H1 (cell line): ENCODE data around the gene SVEP1. TPM values are rescaled to one million over a fixed set of nuclear protein-coding genes. Genes with fewer than 3 reads are reported as not detected.

Source experiments
- CTCF ChIA-PET: fragments of 300-600 bp; sonication (Branson Sonifier 250); formaldehyde crosslinking; loops from one replicate; lab custom pipeline; 2021; ENCODE audit not compliant: partially characterized antibody; lab: Charles Lee
- POLR2A ChIA-PET: fragments of 300-600 bp; sonication (Branson Sonifier 250); formaldehyde crosslinking; loops from one replicate; lab custom pipeline; 2021; ENCODE audit warnings: inconsistent platforms; ENCODE audit not compliant: partially characterized antibody; lab: Charles Lee
- DNase-seq, 2 experiments: peaks; one replicate each; pipeline versions ENCODE4 v3.0.0 to v3.0.0-alpha.2; 2010 to 2022; ENCODE audit warnings: low spot score in 2 of 2, low read depth in 1 of 2, mixed read lengths in 1 of 2
- FAIRE-seq: peaks from 2 replicates; lab custom pipeline; 2011; peaks lifted over from hg19 to GRCh38; lab: Jason Lieb, UNC
- H2AFZ ChIP-seq: 2 replicates; pipeline ENCODE4 v1.8.1; 2012; ENCODE audit warnings: low read length, inconsistent platforms
- H2AK5ac ChIP-seq: 2 replicates; pipeline ENCODE4 v1.6.1; 2013; ENCODE audit warnings: low read depth, low read length
- H2BK120ac ChIP-seq: replicated peaks from 2 replicates; pipeline ENCODE3; 2013; ENCODE audit warnings: low read depth, low read length, inconsistent platforms
- H2BK12ac ChIP-seq: 2 replicates; pipeline ENCODE4 v1.6.1; 2013; ENCODE audit warnings: low read depth, low read length
- H2BK15ac ChIP-seq: 2 replicates; pipeline ENCODE4 v1.6.1; 2013; ENCODE audit warnings: low read length
- H2BK20ac ChIP-seq: 2 replicates; pipeline ENCODE4 v1.6.1; 2013; ENCODE audit warnings: low read length
- H2BK5ac ChIP-seq: 2 replicates; pipeline ENCODE4 v1.6.1; 2013; ENCODE audit warnings: low read depth, low read length
- H3K14ac ChIP-seq: 2 replicates; pipeline ENCODE4 v1.6.1; 2013; ENCODE audit warnings: inconsistent platforms; ENCODE audit not compliant: insufficient read length
- H3K18ac ChIP-seq: 2 replicates; pipeline ENCODE4 v1.6.1; 2013; ENCODE audit warnings: low read length; ENCODE audit errors: extremely low read depth
- H3K23ac ChIP-seq: 2 replicates; pipeline ENCODE4 v1.6.1; 2013; ENCODE audit warnings: inconsistent platforms; ENCODE audit not compliant: insufficient read length
- H3K23me2 ChIP-seq: 2 replicates; pipeline ENCODE4 v1.6.1; 2013; ENCODE audit warnings: low read depth, low read length
- H3K27ac ChIP-seq: 2 replicates; pipeline ENCODE4 v1.6.1; 2011; ENCODE audit warnings: low read depth, low read length, inconsistent platforms
- H3K27me3 ChIP-seq, 4 experiments: replicated peaks in 1 of 4; 1 replicate in 1 of 4; 2 replicates in 3 of 4; pipeline versions ENCODE4 v1.6.1 to v1.8.1; 2011 to 2013; ENCODE audit warnings: low read length in 3 of 4, mild to moderate bottlenecking in 3 of 4, inconsistent platforms in 2 of 4, mixed read lengths in 2 of 4, moderate library complexity in 1 of 4; ENCODE audit not compliant: control insufficient read depth in 3 of 4, insufficient read depth in 3 of 4; ENCODE audit errors: extremely low read depth in 1 of 4
- H3K36me3 ChIP-seq, 4 experiments: 2 replicates each; pipeline versions ENCODE4 v1.6.1 to v1.8.1; 2011 to 2013; ENCODE audit warnings: mild to moderate bottlenecking in 4 of 4, low read length in 3 of 4, moderate library complexity in 2 of 4, control low read depth in 1 of 4, inconsistent platforms in 1 of 4; ENCODE audit not compliant: insufficient read depth in 4 of 4, control insufficient read depth in 2 of 4
- H3K4ac ChIP-seq: replicated peaks from 2 replicates; pipeline ENCODE3; 2013; ENCODE audit warnings: low read length, low read depth, mixed read lengths, inconsistent platforms; ENCODE audit not compliant: insufficient read length
- H3K4me1 ChIP-seq, 4 experiments: replicated peaks in 1 of 4; 1 replicate in 1 of 4; 2 replicates in 3 of 4; pipeline versions ENCODE4 v1.6.1 to v1.8.1; 2011 to 2013; ENCODE audit warnings: low read length in 3 of 4, inconsistent platforms in 2 of 4, mixed read lengths in 1 of 4; ENCODE audit not compliant: insufficient read depth in 4 of 4, control insufficient read depth in 3 of 4
- H3K4me2 ChIP-seq, 2 experiments: 2 replicates each; pipeline versions ENCODE4 v1.6.1 to v1.8.1; 2011 to 2013; ENCODE audit warnings: low read depth in 2 of 2, low read length in 2 of 2, control low read depth in 1 of 2, inconsistent platforms in 1 of 2, mild to moderate bottlenecking in 1 of 2; ENCODE audit not compliant: insufficient read depth in 1 of 2
- H3K4me3 ChIP-seq, 4 experiments: fragments of 200-600, 300-600 bp in 1 of 4; sonication (generic), shearing (Covaris generic), sonication (Bioruptor Twin) in 1 of 4; 2 replicates each; pipeline versions ENCODE4 v1.5.1 to v1.8.1; 2011 to 2016; ENCODE audit warnings: low read length in 4 of 4, low read depth in 3 of 4, control low read depth in 2 of 4, inconsistent platforms in 2 of 4, mild to moderate bottlenecking in 2 of 4, mixed read lengths in 1 of 4, moderate library complexity in 1 of 4; ENCODE audit not compliant: insufficient read depth in 2 of 4; ENCODE audit errors: extremely low read depth in 1 of 4
- H3K56ac ChIP-seq: replicated peaks from 2 replicates; pipeline ENCODE3; 2013; ENCODE audit warnings: low read depth, mild to moderate bottlenecking, mixed read lengths, low read length, inconsistent platforms; ENCODE audit not compliant: insufficient read length
- H3K79me1 ChIP-seq: 2 replicates; pipeline ENCODE4 v1.6.1; 2013; ENCODE audit warnings: low read depth, low read length, control low read depth
- H3K79me2 ChIP-seq, 2 experiments: 2 replicates each; pipeline versions ENCODE4 v1.6.1 to v1.8.1; 2012 to 2013; ENCODE audit warnings: low read length in 2 of 2, mild to moderate bottlenecking in 2 of 2, inconsistent platforms in 1 of 2; ENCODE audit not compliant: insufficient read depth in 2 of 2, control insufficient read depth in 1 of 2
- H3K9ac ChIP-seq, 4 experiments: replicated peaks in 1 of 4; 1 replicate in 1 of 4; 2 replicates in 3 of 4; pipeline versions ENCODE4 v1.6.1 to v1.8.1; 2011 to 2013; ENCODE audit warnings: low read depth in 3 of 4, low read length in 3 of 4, control low read depth in 2 of 4, mild to moderate bottlenecking in 2 of 4, moderate library complexity in 2 of 4, inconsistent platforms in 1 of 4; ENCODE audit errors: extremely low read depth in 1 of 4
- H3K9me3 ChIP-seq, 2 experiments: 2 replicates each; pipeline versions ENCODE4 v1.6.1 to v1.8.1; 2012 to 2013; ENCODE audit warnings: mild to moderate bottlenecking in 2 of 2, moderate library complexity in 2 of 2, control low read depth in 1 of 2, inconsistent platforms in 1 of 2, low read depth in 1 of 2, low read length in 1 of 2, mixed read lengths in 1 of 2; ENCODE audit not compliant: insufficient read depth in 2 of 2
- H4K20me1 ChIP-seq, 2 experiments: replicated peaks in 1 of 2; 2 replicates each; pipeline versions ENCODE3 to v1.8.1; 2011 to 2013; ENCODE audit warnings: inconsistent platforms in 2 of 2, low read length in 2 of 2, mild to moderate bottlenecking in 1 of 2; ENCODE audit not compliant: insufficient read depth in 2 of 2, control insufficient read depth in 1 of 2
- H4K5ac ChIP-seq: 2 replicates; pipeline ENCODE4 v1.6.1; 2013; ENCODE audit warnings: low read length, low read depth, mixed read lengths, inconsistent platforms; ENCODE audit not compliant: insufficient read length
- H4K8ac ChIP-seq: 2 replicates; pipeline ENCODE4 v1.8.0; 2013; ENCODE audit warnings: mild to moderate bottlenecking, moderate library complexity, low read length, inconsistent platforms; ENCODE audit not compliant: insufficient read depth; ENCODE audit errors: extremely low read depth
- H4K91ac ChIP-seq: replicated peaks from 2 replicates; pipeline ENCODE3; 2013; ENCODE audit warnings: low read length, mixed read lengths, inconsistent platforms; ENCODE audit not compliant: insufficient read length
- EZH2 ChIP-seq: fragments of 200-600 bp; sonication (generic); IDR thresholded peaks from 2 replicates; pipeline ENCODE4 v1.7.1; 2012; ENCODE audit warnings: low read depth, mild to moderate bottlenecking, moderate library complexity, low read length, inconsistent platforms; ENCODE audit not compliant: severe bottlenecking
- POLR2AphosphoS5 ChIP-seq: IDR thresholded peaks from 2 replicates; pipeline ENCODE4 v1.6.1; 2011; ENCODE audit warnings: low read depth, low read length
- polyA plus RNA-seq, 7 experiments: library from polyadenylated mRNA; depleted of rRNA in 3 of 7; stranded (reverse) in 5 of 7; unstranded in 2 of 7; fragments of >200 nt in 5 of 7; fragments of 200-250 nt in 2 of 7; gene quantifications; 1 replicate in 5 of 7; 2 replicates in 1 of 7; 4 replicates in 1 of 7; pipeline versions ENCODE4 v1.2.1 to v1.2.3, GENCODE V29; 2011 to 2013; ENCODE audit warnings: missing spikeins in 2 of 7, mixed read lengths in 2 of 7
- total RNA-seq: library from RNA; stranded (reverse); fragmentation: NEBNext Ultra II Directional; extraction: Animal tissue kit (Norgen Biotek cat#: 25700); gene quantifications from 2 replicates; pipeline ENCODE4 v1.2.1, GENCODE V29; 2021

The SVEP1 gene
- total and polyA plus RNA-seq, 2 of the 8 experiments (the other 6 are each of a cell fraction or from before 2014, with no cell fraction given), result 0.11 to 0.37 TPM

DNA sequence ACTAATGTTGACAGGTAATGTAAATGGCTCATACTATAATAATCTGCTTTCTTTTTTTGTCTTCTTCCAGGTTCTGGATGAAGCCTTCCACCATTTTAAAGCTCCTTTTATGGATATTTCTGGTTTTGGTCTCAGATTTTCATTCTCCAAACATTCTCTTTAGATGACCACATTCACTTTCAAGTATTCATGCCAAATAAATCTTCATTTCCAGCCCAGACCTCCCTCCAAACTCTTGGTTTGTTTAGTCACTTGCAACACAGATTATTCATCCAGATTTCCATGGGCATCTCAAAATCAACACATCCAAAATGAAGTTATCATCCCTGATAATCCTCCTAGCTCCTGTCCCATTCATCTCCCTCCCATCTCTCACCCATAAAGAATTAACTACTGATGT, 40.3 kb upstream of the SVEP1 start:
- H3K56ac ChIP-seq, result no peak overlapping the region
- no peak overlapping the region for H2BK12ac ChIP-seq
- no peak overlapping the region for H2BK15ac ChIP-seq
- H3K27ac ChIP-seq, result no peak overlapping the region
- no peak for FAIRE-seq
- no peak overlapping the region for H3K4ac ChIP-seq
- no peaks in the 10 kb centered on the region for H3K79me2 ChIP-seq
- no peak overlapping the region for H3K4me3 ChIP-seq
- no peak overlapping the region for H3K23ac ChIP-seq
- POLR2A ChIA-PET, result no interaction called here
- H2BK20ac ChIP-seq, result no peak overlapping the region
- H3K27me3 ChIP-seq, result no peaks in the 10 kb centered on the region
- no peak overlapping the region for H3K14ac ChIP-seq
- no peak overlapping the region for H4K91ac ChIP-seq
- H3K36me3 ChIP-seq, result no peaks in the 10 kb centered on the region
- no peak overlapping the region for H3K9ac ChIP-seq
- H2BK5ac ChIP-seq, result no peak overlapping the region
- H2AFZ ChIP-seq, result no peak overlapping the region
- H4K8ac ChIP-seq, result no peak overlapping the region
- H3K23me2 ChIP-seq, result no peaks in the 10 kb centered on the region
- CTCF ChIA-PET, result interaction anchor here (1.4 to 2.3 kb wide), 3 partner anchors 167 to 436 kb away, joined by 4 to 8 read pairs (median 5); no protein-coding TSS in a partner anchor
- H3K79me1 ChIP-seq, result no peaks in the 10 kb centered on the region
- H4K5ac ChIP-seq, result no peak overlapping the region
- DNase-seq, result no peak
- no peaks in the 10 kb centered on the region for H4K20me1 ChIP-seq
- no peaks in the 10 kb centered on the region for H3K4me1 ChIP-seq
- H2BK120ac ChIP-seq, result no peak overlapping the region
- H3K4me2 ChIP-seq, result no peak overlapping the region
- no peak overlapping the region for H2AK5ac ChIP-seq
- no peak overlapping the region for H3K18ac ChIP-seq
- H3K9me3 ChIP-seq, result no peaks in the 10 kb centered on the region
- TF ChIP-seq EZH2 (no peak), POLR2AphosphoS5 (no peak)
